CD14-positive monocyte (primary cell): ENCODE data around the gene BAIAP2L2. TPM values are rescaled to one million over a fixed set of nuclear protein-coding genes. Genes with fewer than 3 reads are reported as not detected.

Experiments used
- DNase-seq, 3 donors: peaks; one replicate each; pipeline ENCODE4 v3.0.0-alpha.2; 2011 to 2022
- H2AFZ ChIP-seq: 2 replicates; pipeline ENCODE4 v1.6.0; 2012; ENCODE audit warnings: mild to moderate bottlenecking, low read depth, low read length, inconsistent platforms; ENCODE audit not compliant: insufficient read depth, poor library complexity, severe bottlenecking
- H3K27ac ChIP-seq, 2 donors: 1 replicate in 1 of 2; 2 replicates in 1 of 2; pipeline ENCODE4 v1.5.1; 2012 to 2013; ENCODE audit warnings: low read length in 2 of 2, control low read depth in 1 of 2, inconsistent platforms in 1 of 2, low read depth in 1 of 2, mild to moderate bottlenecking in 1 of 2
- H3K27me3 ChIP-seq, 2 donors: one replicate each; pipeline versions ENCODE4 v1.6.0 to v1.6.1; 2011 to 2013; ENCODE audit warnings: low read length in 2 of 2; ENCODE audit not compliant: control insufficient read depth in 2 of 2, insufficient read depth in 2 of 2
- H3K36me3 ChIP-seq, 2 donors: replicated peaks in 1 of 2; 1 replicate in 1 of 2; 2 replicates in 1 of 2; pipeline versions ENCODE4 v1.5.1 to v1.6.1; 2012 to 2013; ENCODE audit warnings: low read length in 2 of 2, control low read depth in 1 of 2, inconsistent platforms in 1 of 2, mild to moderate bottlenecking in 1 of 2; ENCODE audit not compliant: insufficient read depth in 2 of 2, control insufficient read depth in 1 of 2
- H3K4me1 ChIP-seq, 2 donors: 1 replicate in 1 of 2; 2 replicates in 1 of 2; pipeline versions ENCODE4 v1.5.1 to v1.6.1; 2012 to 2013; ENCODE audit warnings: low read length in 2 of 2, control low read depth in 1 of 2, inconsistent platforms in 1 of 2, mild to moderate bottlenecking in 1 of 2, moderate library complexity in 1 of 2; ENCODE audit not compliant: insufficient read depth in 2 of 2, control insufficient read depth in 1 of 2
- H3K4me2 ChIP-seq: replicated peaks from 2 replicates; pipeline ENCODE3; 2012; ENCODE audit warnings: low read length, moderate library complexity, mild to moderate bottlenecking; ENCODE audit not compliant: poor library complexity, severe bottlenecking; ENCODE audit errors: extremely low read depth
- H3K4me3 ChIP-seq, 3 experiments: fragments of 200-600 bp in 1 of 3; sonication (generic) in 1 of 3; replicated peaks in 1 of 3; 1 replicate in 2 of 3; 2 replicates in 1 of 3; pipeline ENCODE4 v1.5.1; 2011 to 2013; ENCODE audit warnings: low read length in 3 of 3, mild to moderate bottlenecking in 3 of 3, control low read depth in 2 of 3, low read depth in 2 of 3, inconsistent platforms in 1 of 3, moderate library complexity in 1 of 3
- H3K79me2 ChIP-seq: 2 replicates; pipeline ENCODE4 v1.6.0; 2012; ENCODE audit warnings: mild to moderate bottlenecking, control low read depth, inconsistent platforms, low read length, moderate library complexity; ENCODE audit not compliant: insufficient read depth
- H3K9ac ChIP-seq: 2 replicates; pipeline ENCODE4 v1.6.0; 2017; ENCODE audit warnings: low read length, mild to moderate bottlenecking; ENCODE audit not compliant: insufficient read depth, poor library complexity, severe bottlenecking
- H3K9me3 ChIP-seq, 2 donors: replicated peaks in 1 of 2; 1 replicate in 1 of 2; 2 replicates in 1 of 2; pipeline versions ENCODE4 v1.5.1 to v1.6.1; 2012 to 2013; ENCODE audit warnings: low read length in 2 of 2, control low read depth in 1 of 2; ENCODE audit not compliant: control insufficient read depth in 1 of 2, insufficient read depth in 1 of 2
- H4K20me1 ChIP-seq: 2 replicates; pipeline ENCODE4 v1.6.0; 2012; ENCODE audit warnings: mild to moderate bottlenecking, low read length, control low read depth, moderate library complexity; ENCODE audit not compliant: insufficient read depth
- H3K27ac Mint-ChIP-seq, 7 donors: one replicate each; pipeline ENCODE4 v1.8.0; 2020; ENCODE audit warnings: mild to moderate bottlenecking in 7 of 7, mixed read lengths in 7 of 7, moderate library complexity in 6 of 7, inconsistent platforms in 2 of 7
- H3K27me3 Mint-ChIP-seq, 3 donors: one replicate each; pipeline ENCODE4 v1.8.0; 2021 to 2022; ENCODE audit warnings: low read depth in 3 of 3, mild to moderate bottlenecking in 3 of 3, mixed read lengths in 3 of 3, moderate library complexity in 3 of 3, inconsistent platforms in 1 of 3
- H3K36me3 Mint-ChIP-seq, 2 donors: one replicate each; pipeline ENCODE4 v1.8.0; 2020; ENCODE audit warnings: mixed read lengths in 2 of 2, inconsistent platforms in 1 of 2, mild to moderate bottlenecking in 1 of 2
- H3K4me1 Mint-ChIP-seq: one replicate; pipeline ENCODE4 v1.8.0; 2020; ENCODE audit warnings: mild to moderate bottlenecking, mixed read lengths
- H3K4me3 Mint-ChIP-seq, 2 donors: one replicate each; pipeline ENCODE4 v1.8.0; 2020; ENCODE audit warnings: mild to moderate bottlenecking in 2 of 2, mixed read lengths in 2 of 2, moderate library complexity in 1 of 2
- H3K9me3 Mint-ChIP-seq, 7 donors: one replicate each; pipeline ENCODE4 v1.8.0; 2020 to 2022; ENCODE audit warnings: mixed read lengths in 7 of 7, mild to moderate bottlenecking in 6 of 7, moderate library complexity in 6 of 7, inconsistent platforms in 2 of 7
- CTCF ChIP-seq: fragments of 200-600 bp; IDR thresholded peaks from one replicate; pipeline ENCODE4 v1.8.0; 2022; ENCODE audit warnings: antibody characterized with exemption, mild to moderate bottlenecking
- WGBS: methylation state at CpG from one replicate; pipeline ENCODE4 v1.1.5; 2013; ENCODE audit warnings: missing lambda C conversion rate; ENCODE audit not compliant: insufficient coverage; 5-methylcytosine and 5-hydroxymethylcytosine counted together
- intact Hi-C, 2 donors: fragments of 100-400 bp; cut with micrococcal nuclease; formaldehyde crosslinking; loops; one replicate each; pipeline versions ENCODE4 v1.15.0 to v1.15.1; 2023
- polyA plus RNA-seq, 3 donors: library from polyadenylated mRNA; depleted of rRNA in 1 of 3; unstranded in 2 of 3; stranded (reverse) in 1 of 3; fragments of 300-500 nt in 2 of 3; fragments of >200 nt in 1 of 3; fragmentation: Illumina TruSeq in 2 of 3; gene quantifications; 1 replicate in 2 of 3; 2 replicates in 1 of 3; pipeline ENCODE4 v1.2.3, GENCODE V29; 2012 to 2021

BAIAP2L2 gene
- polyA plus RNA-seq, 3 donors, result 0.11 TPM; not detected in 2

GRCh38 chr22:38036392-38037062 is 74.0 kb downstream of the BAIAP2L2 start:
- no peak for DNase-seq
- H2AFZ ChIP-seq, result no peak overlapping the region
- H3K27me3 ChIP-seq, result no peaks in the 10 kb centered on the region
- 82% methylated on average over 6 of the region's 10 CpGs for WGBS
- intact Hi-C loops, result no loop called here
- H3K9me3 ChIP-seq, result no peaks in the 10 kb centered on the region
- no peaks in the 10 kb centered on the region for H3K79me2 ChIP-seq
- H3K9ac ChIP-seq, result no peak overlapping the region
- H3K4me1 ChIP-seq, result peaks cover 25 to 28% of the 10 kb centered on the region in 2 donors
- no peak for TF ChIP-seq CTCF
- H3K4me3 ChIP-seq, result no peak overlapping the region
- Mint-ChIP-seq H3K27me3 (peaks cover 0 to 3% (median 0%) of the 10 kb centered on the region in 3 donors), H3K9me3 (peaks cover 0 to 3% (median 0%) of the 10 kb centered on the region in 7 donors), H3K27ac (no peak overlapping the region), H3K4me3 (no peak overlapping the region), H3K36me3 (no peaks in the 10 kb centered on the region), H3K4me1 (peaks cover 26% of the 10 kb centered on the region)
- no peak overlapping the region for H3K27ac ChIP-seq
- no peaks in the 10 kb centered on the region for H3K36me3 ChIP-seq
- no peak overlapping the region for H3K4me2 ChIP-seq
- no peaks in the 10 kb centered on the region for H4K20me1 ChIP-seq

GRCh38 chr22:38035530-38035885 is 75.0 kb downstream of the BAIAP2L2 start:
- no peaks in the 10 kb centered on the region for H3K36me3 Mint-ChIP-seq
- intact Hi-C loops, result no loop called here
- no peak for DNase-seq

More at GRCh38 chr22:38035530-38035885, 75.0 kb downstream of the BAIAP2L2 start:
- H3K79me2 ChIP-seq, result no peaks in the 10 kb centered on the region
- H3K4me1 Mint-ChIP-seq, result peaks cover 20% of the 10 kb centered on the region
- H3K27me3 ChIP-seq, result no peaks in the 10 kb centered on the region
- H3K27ac ChIP-seq, result no peak overlapping the region
- H3K27ac Mint-ChIP-seq, result no peak overlapping the region
- peaks cover 0 to 3% (median 0%) of the 10 kb centered on the region in 7 donors for H3K9me3 Mint-ChIP-seq
- no peaks in the 10 kb centered on the region for H3K9me3 ChIP-seq
- TF ChIP-seq CTCF, result no peak
- no peaks in the 10 kb centered on the region for H4K20me1 ChIP-seq
- H3K9ac ChIP-seq, result no peak overlapping the region
- H3K27me3 Mint-ChIP-seq, result peaks cover 0 to 3% (median 0%) of the 10 kb centered on the region in 3 donors
- no peaks in the 10 kb centered on the region for H3K36me3 ChIP-seq
- no peak overlapping the region for H3K4me3 ChIP-seq
- H3K4me3 Mint-ChIP-seq, result no peak overlapping the region
- 100% methylated on average over 4 of the region's 9 CpGs for WGBS
- H3K4me1 ChIP-seq, result peaks cover 21 to 23% of the 10 kb centered on the region in 2 donors
- no peak overlapping the region for H2AFZ ChIP-seq
- no peak overlapping the region for H3K4me2 ChIP-seq

Other genes with a start within 250 kb of the BAIAP2L2 start
- gene MICALL1, start 204.4 kb downstream of the BAIAP2L2 start, polyA plus RNA-seq, result 1 to 10 TPM in 2 of 3 donors, under 1 TPM in 1; 0.51 to 7.0 (median 1.3) TPM
- not detected for gene C22orf23, start 157.1 kb downstream of the BAIAP2L2 start, polyA plus RNA-seq
- gene POLR2F, start 157.0 kb downstream of the BAIAP2L2 start, polyA plus RNA-seq, result 100 to 1,000 TPM in 2 of 3 donors, 10 to 100 TPM in 1; 45.4 to 182 (median 143) TPM
- gene SOX10, start 126.1 kb downstream of the BAIAP2L2 start, polyA plus RNA-seq, result not detected
- 10 to 100 TPM in 1 of 3 donors, 1 to 10 TPM in 2; 6.4 to 16.9 (median 7.2) TPM for gene PICK1, start 53.3 kb downstream of the BAIAP2L2 start, polyA plus RNA-seq
- not detected for gene SLC16A8, start 26.5 kb downstream of the BAIAP2L2 start, polyA plus RNA-seq
- 1 to 10 TPM in 1 of 3 donors, under 1 TPM in 2; 0.43 to 8.3 (median 0.62) TPM for gene PLA2G6, start 71.1 kb upstream of the BAIAP2L2 start, polyA plus RNA-seq
- 10 to 100 TPM in 1 of 3 donors, 1 to 10 TPM in 2; 1.5 to 67.3 (median 2.0) TPM for gene MAFF, start 91.3 kb upstream of the BAIAP2L2 start, polyA plus RNA-seq
- gene TMEM184B, start 162.3 kb upstream of the BAIAP2L2 start, polyA plus RNA-seq, result 10 to 100 TPM in 2 of 3 donors, 1 to 10 TPM in 1; 7.4 to 17.7 (median 10.6) TPM
- 10 to 100 TPM in 1 of 3 donors, 1 to 10 TPM in 2; 1.9 to 44.7 (median 3.1) TPM for gene CSNK1E, start 206.7 kb upstream of the BAIAP2L2 start, polyA plus RNA-seq